Caki2 (cell line): ENCODE data around the gene PIGQ. TPM values are rescaled to one million over a fixed set of nuclear protein-coding genes. Genes with fewer than 3 reads are reported as not detected.

Source experiments
- DNase-seq: peaks from one replicate; pipeline ENCODE4 v3.0.0-alpha.2; 2015; ENCODE audit warnings: low read depth
- in situ Hi-C: cut with HindIII; loops from 2 replicates; pipeline ENCODE4 v1.10.0; 2016; ENCODE audit warnings: low sequenced_read_pairs, low pct_unique_long_range_greater_than_20kb, mixed read lengths
- total RNA-seq: library from RNA; depleted of rRNA; stranded (reverse); fragments of >200 nt; shearing (Covaris generic); gene quantifications from 2 replicates; pipeline ENCODE4 v1.2.3, GENCODE V29; 2014; ENCODE audit warnings: low replicate concordance; rRNA removed

PIGQ gene
- total RNA-seq, 1 experiment from 2014 or later = 53.4 TPM

GRCh38 chr16:630249-630814 is 60.6 kb downstream of the PIGQ start:
- in situ Hi-C loops = no loop called here

GRCh38 chr16:630815-631405 is 61.1 kb downstream of the PIGQ start, which contains the start of gene WFIKKN1:
TSS of gene WFIKKN1 (plus strand) at chr16:630985. CDS start at chr16:631254, 269 bp downstream.
- DNase-seq = no peak
- in situ Hi-C loops = no loop called here

More at GRCh38 chr16:630249-630814, 60.6 kb downstream of the PIGQ start:
- no peak for DNase-seq

- in situ Hi-C loops = no loop called here
- no peak for DNase-seq
Measured at GRCh38 chr16:631808-632358, 62.1 kb downstream of the PIGQ start.

GRCh38 chr16:632486-633335 is 62.9 kb downstream of the PIGQ start:
- DNase-seq = no peak
- in situ Hi-C loops = no loop called here

DNA sequence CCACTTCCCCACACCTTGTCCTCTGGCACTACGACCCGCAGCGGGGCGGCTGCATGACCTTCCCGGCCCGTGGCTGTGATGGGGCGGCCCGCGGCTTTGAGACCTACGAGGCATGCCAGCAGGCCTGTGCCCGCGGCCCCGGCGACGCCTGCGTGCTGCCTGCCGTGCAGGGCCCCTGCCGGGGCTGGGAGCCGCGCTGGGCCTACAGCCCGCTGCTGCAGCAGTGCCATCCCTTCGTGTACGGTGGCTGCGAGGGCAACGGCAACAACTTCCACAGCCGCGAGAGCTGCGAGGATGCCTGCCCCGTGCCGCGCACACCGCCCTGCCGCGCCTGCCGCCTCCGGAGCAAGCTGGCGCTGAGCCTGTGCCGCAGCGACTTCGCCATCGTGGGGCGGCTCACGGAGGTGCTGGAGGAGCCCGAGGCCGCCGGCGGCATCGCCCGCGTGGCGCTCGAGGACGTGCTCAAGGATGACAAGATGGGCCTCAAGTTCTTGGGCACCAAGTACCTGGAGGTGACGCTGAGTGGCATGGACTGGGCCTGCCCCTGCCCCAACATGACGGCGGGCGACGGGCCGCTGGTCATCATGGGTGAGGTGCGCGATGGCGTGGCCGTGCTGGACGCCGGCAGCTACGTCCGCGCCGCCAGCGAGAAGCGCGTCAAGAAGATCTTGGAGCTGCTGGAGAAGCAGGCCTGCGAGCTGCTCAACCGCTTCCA is 63.7 kb downstream of the PIGQ start:
- in situ Hi-C loops = no loop called here
- no peak for DNase-seq

Other genes with a start within 250 kb of the PIGQ start
- gene AXIN1, start 217.2 kb upstream of the PIGQ start, total RNA-seq = 82.2 and 84.5 TPM in 2 replicates
- gene MRPL28, start 199.4 kb upstream of the PIGQ start, total RNA-seq = 320 and 357 TPM in 2 replicates
- gene PGAP6, start 188.0 kb upstream of the PIGQ start, total RNA-seq = 100.0 and 111 TPM in 2 replicates
- gene NME4, start 172.8 kb upstream of the PIGQ start, total RNA-seq = 42.0 and 59.6 TPM in 2 replicates
- 9.8 and 33.7 TPM in 2 replicates for gene DECR2, start 168.1 kb upstream of the PIGQ start, total RNA-seq
- 37.5 and 77.1 TPM in 2 replicates for gene RAB11FIP3, start 144.3 kb upstream of the PIGQ start, total RNA-seq
- 60.1 and 70.1 TPM in 2 replicates for gene CAPN15, start 42.3 kb upstream of the PIGQ start, total RNA-seq
- gene PRR35, start 9.6 kb upstream of the PIGQ start, total RNA-seq = not detected in 2 replicates
- gene NHLRC4, start 3.0 kb upstream of the PIGQ start, total RNA-seq = 1.2 and 4.0 TPM in 2 replicates
- 22.4 and 33.2 TPM in 2 replicates for gene RAB40C, start 20.1 kb downstream of the PIGQ start, total RNA-seq
- 0.07 TPM in 1 of 2 replicates, not detected in the other for gene WFIKKN1, start 61.0 kb downstream of the PIGQ start, total RNA-seq
- gene METTL26, start 66.3 kb downstream of the PIGQ start, total RNA-seq = 433 and 438 TPM in 2 replicates
- gene MCRIP2, start 71.9 kb downstream of the PIGQ start, total RNA-seq = 93.0 and 94.1 TPM in 2 replicates
- 12.3 and 52.7 TPM in 2 replicates for gene WDR90, start 79.4 kb downstream of the PIGQ start, total RNA-seq
- 91.5 and 99.0 TPM in 2 replicates for gene RHOT2, start 98.2 kb downstream of the PIGQ start, total RNA-seq
- 0.12 and 0.68 TPM in 2 replicates for gene RHBDL1, start 105.7 kb downstream of the PIGQ start, total RNA-seq
- 453 and 482 TPM in 2 replicates for gene STUB1, start 110.4 kb downstream of the PIGQ start, total RNA-seq
- gene JMJD8, start 114.4 kb downstream of the PIGQ start, total RNA-seq = 116 and 147 TPM in 2 replicates
- gene WDR24, start 120.4 kb downstream of the PIGQ start, total RNA-seq = 24.6 and 30.1 TPM in 2 replicates
- gene FBXL16, start 135.8 kb downstream of the PIGQ start, total RNA-seq = 25.7 and 26.3 TPM in 2 replicates
- 1,206 and 1,492 TPM in 2 replicates for gene METRN, start 145.2 kb downstream of the PIGQ start, total RNA-seq
- 95.7 and 164 TPM in 2 replicates for gene ANTKMT, start 151.2 kb downstream of the PIGQ start, total RNA-seq
- 4.5 and 10.3 TPM in 2 replicates for gene CCDC78, start 156.5 kb downstream of the PIGQ start, total RNA-seq
- 48.0 and 73.6 TPM in 2 replicates for gene HAGHL, start 157.1 kb downstream of the PIGQ start, total RNA-seq
- 52.8 and 75.6 TPM in 2 replicates for gene CIAO3, start 171.0 kb downstream of the PIGQ start, total RNA-seq
- not detected in 2 replicates for gene MSLN, start 190.8 kb downstream of the PIGQ start, total RNA-seq
- 50.0 and 75.0 TPM in 2 replicates for gene RPUSD1, start 218.4 kb downstream of the PIGQ start, total RNA-seq
- gene CHTF18, start 218.7 kb downstream of the PIGQ start, total RNA-seq = 52.2 and 56.9 TPM in 2 replicates
- gene GNG13, start 230.8 kb downstream of the PIGQ start, total RNA-seq = not detected in 2 replicates